ENCODE data around the gene MYLK. TPM values are rescaled to one million over a fixed set of nuclear protein-coding genes. Genes with fewer than 3 reads are reported as not detected.

Gene MYLK
- total and polyA plus RNA-seq, 2 of the 4 experiments (the other 2 are of a cell fraction) = 299 to 484 TPM

GRCh38 chr3:123571973-123572365 is 312.2 kb downstream of the MYLK start:
- no peak overlapping the region for H3K4me3 ChIP-seq (ENCODE audit: insufficient read depth, low read depth, low read length)
- no CpG with 5 or more reads among the region's 2 CpGs for WGBS, 2 experiments (ENCODE audit: extremely low coverage in 2 of 2, insufficient read length in 1 of 2)
- no peak overlapping the region for H2BK20ac ChIP-seq (ENCODE audit: low read depth, low read length)
- POLR2A ChIA-PET (ENCODE audit: unreplicated experiment) = no interaction called here
- no peak overlapping the region for H3K4me2 ChIP-seq (ENCODE audit: low read depth, low read length)
- no peak overlapping the region for H4K5ac ChIP-seq (ENCODE audit: low read depth, low read length)
- no peak overlapping the region for H3K23ac ChIP-seq (ENCODE audit: low read depth, low read length)
- H3K56ac ChIP-seq (ENCODE audit: extremely low read depth, insufficient read depth, low read length) = no peak overlapping the region
- H3K4me1 ChIP-seq (ENCODE audit: control insufficient read depth, insufficient read depth, low read length) = peaks cover 4% of the 10 kb centered on the region; the same call in 1 of the 2 replicates
- H3K9ac ChIP-seq (ENCODE audit: low read depth, low read length) = no peak overlapping the region
- H3K27ac ChIP-seq (ENCODE audit: insufficient read depth, low read length) = no peak overlapping the region
- no peak overlapping the region for H3K14ac ChIP-seq (replicated peaks; ENCODE audit: low read depth, low read length)
- H3K18ac ChIP-seq (ENCODE audit: low read depth, low read length) = no peak overlapping the region
- H4K91ac ChIP-seq (ENCODE audit: insufficient read depth, low read depth, low read length) = no peak overlapping the region
- DNase-seq (no peak), ATAC-seq (ENCODE audit: low read depth) (no peak)
- peaks cover 11 to 13% of the 10 kb centered on the region in 2 experiments; a peak in 3 of 4 replicates for H3K79me1 ChIP-seq (ENCODE audit: low read depth in 1 of 2, low read length in 2 of 2)
- H3K27me3 ChIP-seq (ENCODE audit: control insufficient read depth, insufficient read depth, low read length) = no peaks in the 10 kb centered on the region
- H2BK5ac ChIP-seq (ENCODE audit: low read depth, low read length, poor library complexity, severe bottlenecking) = no peak overlapping the region
- CTCF ChIA-PET = interaction anchor here (1.1 kb wide), 1 partner anchor 13 kb away, joined by 3 read pairs; no protein-coding TSS in a partner anchor
- in situ Hi-C loops (cut with MboI; ENCODE audit: low sequenced_read_pairs) (no loop called here), intact Hi-C loops (cut with micrococcal nuclease) (no loop called here), dilution Hi-C loops (cut with HindIII; ENCODE audit: low sequenced_read_pairs, unreplicated experiment) (no loop called here)
- H4K20me1 ChIP-seq (ENCODE audit: insufficient read depth, low read length) = peaks cover 5% of the 10 kb centered on the region; the same call in 1 of the 2 replicates
- no peak overlapping the region for H2AK5ac ChIP-seq (ENCODE audit: low read depth, low read length)
- no TSS peak for BruUV-seq (replicated peaks)
- H4K8ac ChIP-seq (ENCODE audit: low read depth in 2 of 2, low read length in 2 of 2) = no peak overlapping the region
- H3K9me1 ChIP-seq (ENCODE audit: insufficient read depth, low read length) = peaks cover 6% of the 10 kb centered on the region
- no peak overlapping the region for H2AK9ac ChIP-seq (replicated peaks; ENCODE audit: low read depth, low read length, poor library complexity)
- no peak overlapping the region for H2BK120ac ChIP-seq (ENCODE audit: low read depth, low read length)
- TF ChIP-seq RFX5 (IDR thresholded peaks at IDR 0.05; ENCODE audit: low read depth, low read length) = no peak
- TF ChIP-seq ELK1 (IDR thresholded peaks at IDR 0.05; ENCODE audit: borderline replicate concordance, low read depth, low read length) = no peak
- TF ChIP-seq MXI1 (IDR thresholded peaks at IDR 0.05; ENCODE audit: borderline replicate concordance, low read depth, low read length) = no peak
- TF ChIP-seq MAFK (IDR thresholded peaks at IDR 0.05; ENCODE audit: low read depth, low read length) = no peak; the same call in 1 of the 2 replicates
- TF ChIP-seq SMC3 (IDR thresholded peaks at IDR 0.05; ENCODE audit: low read depth, low read length) = no peak
- no peak for TF ChIP-seq RCOR1 (IDR thresholded peaks at IDR 0.05; ENCODE audit: insufficient replicate concordance, low read length)
- TF ChIP-seq CEBPB (IDR thresholded peaks at IDR 0.05; ENCODE audit: low read depth, low read length) = no peak
- TF ChIP-seq FOS (IDR thresholded peaks at IDR 0.05; ENCODE audit: low read depth, low read length) = no peak
- no peak for TF ChIP-seq RAD21 (IDR thresholded peaks at IDR 0.05; ENCODE audit: low read length)
- no peak for TF ChIP-seq CHD1 (IDR thresholded peaks at IDR 0.05; ENCODE audit: low read depth, low read length)
- no peak for TF ChIP-seq MAZ (IDR thresholded peaks at IDR 0.05; ENCODE audit: borderline replicate concordance, low read depth, low read length)
- TF ChIP-seq USF2 (IDR thresholded peaks at IDR 0.05; ENCODE audit: low read depth, low read length) = no peak
- no peak for TF ChIP-seq BHLHE40 (IDR thresholded peaks at IDR 0.05; ENCODE audit: low read depth, low read length)
- no peak for TF ChIP-seq POLR2A (IDR thresholded peaks at IDR 0.05; ENCODE audit: low read depth, low read length)
- no peak for TF ChIP-seq NFE2L2 (IDR thresholded peaks at IDR 0.05; ENCODE audit: low read depth, low read length)
- no peak for TF ChIP-seq CTCF (conservative IDR thresholded peaks at IDR 0.05; ENCODE audit: low read depth, low read length)
- H3K9me3 ChIP-seq (ENCODE audit: control insufficient read depth, insufficient read depth, low read length) = no peaks in the 10 kb centered on the region
- no peak overlapping the region for H2AFZ ChIP-seq (replicated peaks; ENCODE audit: low read length, poor library complexity)
- no peaks in the 10 kb centered on the region; the same call in 1 of the 2 replicates for H3K36me3 ChIP-seq (ENCODE audit: control insufficient read depth, insufficient read depth, low read length)
- no peak overlapping the region for H2BK15ac ChIP-seq (ENCODE audit: low read depth, low read length)
- H3K4ac ChIP-seq (ENCODE audit: low read depth, low read length) = no peak overlapping the region

Data from IMR-90 (cell line).